ENCODE results near the gene DPH5. TPM values are rescaled to one million over a fixed set of nuclear protein-coding genes. Genes with fewer than 3 reads are reported as not detected.

Gene DPH5
- total RNA-seq, 6 experiments from 2014 or later: 10.9 to 21.4 (median 16.8) TPM

GRCh38 chr1:101006553-101006952 lies 19.0 kb downstream of the DPH5 start:
- H3K27me3 ChIP-seq: no peaks in the 10 kb centered on the region
- TF ChIP-seq, protein P1, sequence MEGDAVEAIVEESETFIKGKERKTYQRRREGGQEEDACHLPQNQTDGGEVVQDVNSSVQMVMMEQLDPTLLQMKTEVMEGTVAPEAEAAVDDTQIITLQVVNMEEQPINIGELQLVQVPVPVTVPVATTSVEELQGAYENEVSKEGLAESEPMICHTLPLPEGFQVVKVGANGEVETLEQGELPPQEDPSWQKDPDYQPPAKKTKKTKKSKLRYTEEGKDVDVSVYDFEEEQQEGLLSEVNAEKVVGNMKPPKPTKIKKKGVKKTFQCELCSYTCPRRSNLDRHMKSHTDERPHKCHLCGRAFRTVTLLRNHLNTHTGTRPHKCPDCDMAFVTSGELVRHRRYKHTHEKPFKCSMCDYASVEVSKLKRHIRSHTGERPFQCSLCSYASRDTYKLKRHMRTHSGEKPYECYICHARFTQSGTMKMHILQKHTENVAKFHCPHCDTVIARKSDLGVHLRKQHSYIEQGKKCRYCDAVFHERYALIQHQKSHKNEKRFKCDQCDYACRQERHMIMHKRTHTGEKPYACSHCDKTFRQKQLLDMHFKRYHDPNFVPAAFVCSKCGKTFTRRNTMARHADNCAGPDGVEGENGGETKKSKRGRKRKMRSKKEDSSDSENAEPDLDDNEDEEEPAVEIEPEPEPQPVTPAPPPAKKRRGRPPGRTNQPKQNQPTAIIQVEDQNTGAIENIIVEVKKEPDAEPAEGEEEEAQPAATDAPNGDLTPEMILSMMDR (IDR thresholded peaks at IDR 0.05): no peak
- TF ChIP-seq POLR2A (IDR thresholded peaks at IDR 0.05): no peak
- H3K4me1 ChIP-seq: peaks cover 0 to 43% (median 5%) of the 10 kb centered on the region in 4 donors
- H3K4me3 ChIP-seq: no peak overlapping the region
- no peaks in the 10 kb centered on the region for H3K36me3 ChIP-seq
- no peaks in the 10 kb centered on the region for H3K9me3 ChIP-seq
- DNase-seq (no peak), ATAC-seq (no peak)
- intact Hi-C loops (cut with DNase I): no loop called here
- H3K27ac ChIP-seq: no peak overlapping the region
- WGBS (ENCODE audit: insufficient coverage, low coverage, low lambda C conversion rate, missing lambda C conversion rate): 52% methylated on average over 2 of the region's 2 CpGs

GRCh38 chr1:101005871-101006270 lies 19.7 kb downstream of the DPH5 start:
- no peaks in the 10 kb centered on the region for H3K9me3 ChIP-seq
- intact Hi-C loops (cut with DNase I): no loop called here
- TF ChIP-seq POLR2A (IDR thresholded peaks at IDR 0.05): no peak
- TF ChIP-seq, protein P1 (IDR thresholded peaks at IDR 0.05): no peak
- DNase-seq: no peak
- H3K4me3 ChIP-seq: no peak overlapping the region
- WGBS (ENCODE audit: insufficient coverage, low coverage, low lambda C conversion rate, missing lambda C conversion rate): 77% methylated on average over 3 of the region's 4 CpGs
- ATAC-seq: peak in 3 of 4 donors; percentile 36 to 49 (median 40)
- peaks cover 0 to 43% (median 5%) of the 10 kb centered on the region in 4 donors for H3K4me1 ChIP-seq
- no peaks in the 10 kb centered on the region for H3K27me3 ChIP-seq
- no peaks in the 10 kb centered on the region for H3K36me3 ChIP-seq
- peak overlapping the region in 1 of 3 donors; percentile 3 for H3K27ac ChIP-seq

DNA sequence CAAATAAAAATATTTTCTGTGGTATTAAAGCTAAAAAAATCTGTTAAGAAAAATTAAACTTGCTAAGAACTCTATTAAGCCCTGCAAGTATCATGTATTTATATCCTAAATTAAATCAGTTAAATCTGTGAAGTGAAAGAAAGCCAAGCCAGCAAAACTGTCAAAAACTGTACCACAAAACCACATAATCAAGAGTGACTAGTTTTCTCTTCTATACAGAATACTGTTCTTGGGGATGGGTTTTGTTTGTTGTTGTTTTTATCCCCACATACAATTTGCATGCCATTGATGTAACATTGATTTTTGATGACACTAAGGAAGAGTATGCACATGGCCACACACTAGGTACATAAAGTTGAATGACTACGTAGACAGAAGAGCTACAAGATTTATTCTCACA lies 20.4 kb downstream of the DPH5 start:
- DNase-seq (no peak), ATAC-seq (no peak)
- Histone ChIP-seq H3K27me3 (no peaks in the 10 kb centered on the region), H3K4me3 (no peak overlapping the region), H3K27ac (no peak overlapping the region), H3K36me3 (no peaks in the 10 kb centered on the region), H3K4me1 (peaks cover 0 to 43% (median 5%) of the 10 kb centered on the region in 4 donors), H3K9me3 (no peaks in the 10 kb centered on the region)
- intact Hi-C loops (cut with DNase I): no loop called here
- no peak for TF ChIP-seq POLR2A (IDR thresholded peaks at IDR 0.05)
- TF ChIP-seq, protein P1 (IDR thresholded peaks at IDR 0.05): no peak
- WGBS (ENCODE audit: insufficient coverage, low coverage, low lambda C conversion rate, missing lambda C conversion rate): 94% methylated on average over 1 of the region's 1 CpG

DNA sequence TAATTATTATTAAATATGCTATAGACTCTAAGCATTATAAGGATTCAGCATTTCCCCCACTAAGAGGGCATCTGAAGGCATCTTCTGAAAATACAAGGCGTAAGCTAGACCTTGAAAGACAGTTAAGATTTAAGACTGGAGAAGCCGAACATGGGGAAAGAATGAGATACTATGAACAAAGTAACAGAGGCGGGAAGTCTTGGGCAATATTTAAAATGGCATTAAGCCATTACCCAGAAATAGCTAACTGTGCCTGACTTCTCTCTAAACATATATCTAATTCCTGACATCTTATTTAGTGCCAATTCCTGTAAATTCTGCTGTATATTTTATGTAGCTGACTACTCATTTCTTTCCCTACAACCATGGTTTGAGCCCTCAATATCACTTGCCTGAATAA lies 20.9 kb downstream of the DPH5 start:
- Histone ChIP-seq H3K27me3 (no peaks in the 10 kb centered on the region), H3K36me3 (no peaks in the 10 kb centered on the region), H3K4me3 (no peak overlapping the region), H3K4me1 (peaks cover 0 to 43% (median 5%) of the 10 kb centered on the region in 4 donors), H3K9me3 (no peaks in the 10 kb centered on the region), H3K27ac (peak overlapping the region in 1 of 3 donors; percentile 20)
- no peak for DNase-seq
- intact Hi-C loops (cut with DNase I): no loop called here
- 17% methylated on average over 3 of the region's 3 CpGs for WGBS (ENCODE audit: insufficient coverage, low coverage, low lambda C conversion rate, missing lambda C conversion rate)
- TF ChIP-seq POLR2A (IDR thresholded peaks at IDR 0.05): no peak
- TF ChIP-seq, protein P1 (IDR thresholded peaks at IDR 0.05): no peak
- ATAC-seq: peak; percentile 68 to 82 (median 78)

- H3K4me3 ChIP-seq: no peak overlapping the region
- H3K27ac ChIP-seq: peak overlapping the region in 1 of 3 donors; percentile 20
- intact Hi-C loops (cut with DNase I): no loop called here
- 19% methylated on average over 1 of the region's 1 CpG for WGBS (ENCODE audit: insufficient coverage, low coverage, low lambda C conversion rate, missing lambda C conversion rate)
- TF ChIP-seq, protein P1 (IDR thresholded peaks at IDR 0.05): no peak
- no peak for TF ChIP-seq POLR2A (IDR thresholded peaks at IDR 0.05)
- H3K36me3 ChIP-seq: no peaks in the 10 kb centered on the region
- ATAC-seq (peak; percentile 75 to 92 (median 85)), DNase-seq (no peak)
- no peaks in the 10 kb centered on the region for H3K9me3 ChIP-seq
- H3K27me3 ChIP-seq: no peaks in the 10 kb centered on the region
- peaks cover 0 to 43% (median 5%) of the 10 kb centered on the region in 4 donors for H3K4me1 ChIP-seq
These were observed 21.5 kb downstream of the DPH5 start for GRCh38 chr1:101004061-101004460.

All from right lobe of liver (tissue), 6 donors.